H1 (cell line): ENCODE data around the gene OGFOD3. TPM values are rescaled to one million over a fixed set of nuclear protein-coding genes. Genes with fewer than 3 reads are reported as not detected.

Experiments
- CHD1 ChIP-seq: IDR thresholded peaks from 2 replicates; pipeline ENCODE4 v1.6.1; 2012; ENCODE audit warnings: low read depth, low read length, improper control_type of control experiment
- NRF1 ChIP-seq: IDR thresholded peaks from 2 replicates; pipeline ENCODE4 v1.6.1; 2011; ENCODE audit warnings: mild to moderate bottlenecking, low read depth, low read length, improper control_type of control experiment
- SRF ChIP-seq: IDR thresholded peaks from 2 replicates; pipeline ENCODE4 v1.6.1; 2011; ENCODE audit warnings: mild to moderate bottlenecking, low read depth, low read length, moderate library complexity
- SUZ12 ChIP-seq: fragments of 200-600 bp; sonication (generic); IDR thresholded peaks from 2 replicates; pipeline ENCODE4 v1.6.1; 2012; ENCODE audit warnings: mild to moderate bottlenecking, inconsistent platforms, low read length, moderate library complexity, mixed read lengths
- polyA plus RNA-seq, 7 experiments: library from polyadenylated mRNA; depleted of rRNA in 3 of 7; stranded (reverse) in 5 of 7; unstranded in 2 of 7; fragments of >200 nt in 5 of 7; fragments of 200-250 nt in 2 of 7; gene quantifications; 1 replicate in 5 of 7; 2 replicates in 1 of 7; 4 replicates in 1 of 7; pipeline versions ENCODE4 v1.2.1 to v1.2.3, GENCODE V29; 2011 to 2013; ENCODE audit warnings: missing spikeins in 2 of 7, mixed read lengths in 2 of 7
- total RNA-seq: library from RNA; stranded (reverse); fragmentation: NEBNext Ultra II Directional; extraction: Animal tissue kit (Norgen Biotek cat#: 25700); gene quantifications from 2 replicates; pipeline ENCODE4 v1.2.1, GENCODE V29; 2021
- TF ChIP-seq, protein P1 (sequence below): IDR thresholded peaks from 2 replicates; pipeline ENCODE4 v1.6.1; 2011; ENCODE audit warnings: low read length, improper control_type of control experiment

OGFOD3 gene
- total and polyA plus RNA-seq, 2 of the 8 experiments (the other 6 are each of a cell fraction or from before 2014, with no cell fraction given), result 21.1 to 21.8 TPM

- TF ChIP-seq CHD1 (no peak), NRF1 (no peak), SRF (no peak), SUZ12 (no peak)
- TF ChIP-seq, protein P1, sequence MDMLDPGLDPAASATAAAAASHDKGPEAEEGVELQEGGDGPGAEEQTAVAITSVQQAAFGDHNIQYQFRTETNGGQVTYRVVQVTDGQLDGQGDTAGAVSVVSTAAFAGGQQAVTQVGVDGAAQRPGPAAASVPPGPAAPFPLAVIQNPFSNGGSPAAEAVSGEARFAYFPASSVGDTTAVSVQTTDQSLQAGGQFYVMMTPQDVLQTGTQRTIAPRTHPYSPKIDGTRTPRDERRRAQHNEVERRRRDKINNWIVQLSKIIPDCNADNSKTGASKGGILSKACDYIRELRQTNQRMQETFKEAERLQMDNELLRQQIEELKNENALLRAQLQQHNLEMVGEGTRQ, result no peak
Observed at GRCh38 chr17:82411396-82412053, 6.9 kb downstream of the OGFOD3 start (continued).
